SK-N-SH (cell line): ENCODE results near the gene ALG9. TPM values are rescaled to one million over a fixed set of nuclear protein-coding genes. Genes with fewer than 3 reads are reported as not detected.

Experiments used
- CTCF ChIA-PET: fragments of 300-600, 350-600 bp; formaldehyde crosslinking; extraction: SDS; loops from one replicate; lab custom pipeline; 2021; lab: Yijun Ruan, JAX
- POLR2A ChIA-PET: fragments of 350-600 bp; sonication (Branson Sonifier 250); formaldehyde crosslinking; extraction: SDS; loops from one replicate; lab custom pipeline; 2020; ENCODE audit warnings: antibody characterized with exemption, inconsistent platforms; lab: Yijun Ruan, JAX
- DNase-seq: peaks from one replicate; pipeline ENCODE4 v3.0.0; 2012
- H2AFZ ChIP-seq: fragments of 200-600 bp; sonication (generic); 2 replicates; pipeline ENCODE4 v1.8.1; 2016; ENCODE audit warnings: antibody characterized with exemption, mild to moderate bottlenecking, low read depth
- H3F3A ChIP-seq: fragments of 200-600 bp; sonication (generic); replicated peaks from 2 replicates; pipeline ENCODE3; 2016; ENCODE audit warnings: antibody characterized with exemption, mild to moderate bottlenecking; ENCODE audit not compliant: insufficient read depth
- H3K27ac ChIP-seq, 2 experiments: fragments of 200-500 bp in 1 of 2; fragments of 200-600 bp in 1 of 2; sonication (Bioruptor generic) in 1 of 2; sonication (generic), shearing (Covaris generic) in 1 of 2; 2 replicates each; pipeline versions ENCODE4 v1.5.1 to v1.6.1; 2014 to 2016; ENCODE audit warnings: low read depth in 2 of 2, inconsistent platforms in 1 of 2, low read length in 1 of 2, mild to moderate bottlenecking in 1 of 2, mixed read lengths in 1 of 2
- H3K27me3 ChIP-seq: fragments of 200-600 bp; sonication (generic), shearing (Covaris generic); 2 replicates; pipeline ENCODE4 v1.6.1; 2016; ENCODE audit warnings: mixed run types; ENCODE audit not compliant: insufficient read depth
- H3K36me3 ChIP-seq, 2 experiments: fragments of 200-500 bp in 1 of 2; fragments of 200-600 bp in 1 of 2; sonication (Bioruptor generic) in 1 of 2; sonication (generic) in 1 of 2; replicated peaks in 1 of 2; 2 replicates each; pipeline versions ENCODE3 to v1.5.1; 2014 to 2016; ENCODE audit warnings: low read length in 1 of 2, mild to moderate bottlenecking in 1 of 2; ENCODE audit not compliant: insufficient read depth in 2 of 2, control insufficient read depth in 1 of 2
- H3K4me1 ChIP-seq, 2 experiments: fragments of 200-500 bp in 1 of 2; fragments of 200-600 bp in 1 of 2; sonication (Bioruptor generic) in 1 of 2; sonication (generic), shearing (Covaris generic) in 1 of 2; 2 replicates each; pipeline versions ENCODE4 v1.5.1 to v1.6.1; 2014 to 2016; ENCODE audit warnings: low read depth in 1 of 2, low read length in 1 of 2, mixed run types in 1 of 2; ENCODE audit not compliant: insufficient read depth in 2 of 2, control insufficient read depth in 1 of 2
- H3K4me2 ChIP-seq: fragments of 200-600 bp; sonication (generic), shearing (Covaris generic); 2 replicates; pipeline ENCODE4 v1.6.1; 2017; ENCODE audit warnings: mixed run types
- H3K4me3 ChIP-seq, 2 experiments: fragments of 200-500 bp in 1 of 2; fragments of 200-600 bp in 1 of 2; sonication (Bioruptor generic) in 1 of 2; sonication (generic), shearing (Covaris generic) in 1 of 2; 2 replicates each; pipeline versions ENCODE4 v1.5.1 to v1.8.1; 2014 to 2016; ENCODE audit warnings: low read depth in 2 of 2, inconsistent platforms in 1 of 2, low read length in 1 of 2, mild to moderate bottlenecking in 1 of 2, mixed read lengths in 1 of 2, moderate library complexity in 1 of 2
- H3K79me2 ChIP-seq: fragments of 200-600 bp; sonication (generic); 2 replicates; pipeline ENCODE4 v1.8.1; 2017; ENCODE audit warnings: mild to moderate bottlenecking; ENCODE audit not compliant: insufficient read depth
- H3K9ac ChIP-seq: fragments of 200-600 bp; sonication (generic); 2 replicates; pipeline ENCODE4 v1.6.1; 2017; ENCODE audit warnings: mixed run types
- H3K9me2 ChIP-seq: fragments of 200-600 bp; sonication (generic); 2 replicates; pipeline ENCODE4 v1.6.1; 2017; ENCODE audit warnings: mixed run types
- H3K9me3 ChIP-seq: fragments of 200-600 bp; sonication (generic); 2 replicates; pipeline ENCODE4 v1.6.1; 2017; ENCODE audit warnings: mixed run types, mild to moderate bottlenecking, moderate library complexity
- H4K20me1 ChIP-seq: fragments of 200-600 bp; sonication (generic); 2 replicates; pipeline ENCODE4 v1.6.1; 2017; ENCODE audit warnings: mild to moderate bottlenecking, mixed run types; ENCODE audit not compliant: insufficient read depth
- CHD2 ChIP-seq: fragments of 150-350 bp; IDR thresholded peaks from 2 replicates; pipeline ENCODE4 v1.6.1; 2018; ENCODE audit warnings: low read length; ENCODE audit not compliant: partially characterized antibody
- ELF1 ChIP-seq: IDR thresholded peaks from 2 replicates; pipeline ENCODE4 v1.4.0; 2012
- FOXJ3 ChIP-seq: sonication (generic); formaldehyde crosslinking; IDR thresholded peaks from 2 replicates; pipeline ENCODE4 v1.5.1; 2020; ENCODE audit warnings: mild to moderate bottlenecking, missing genetic modification reagents
- FOXM1 ChIP-seq: IDR thresholded peaks from 2 replicates; pipeline ENCODE4 v1.4.0; 2012; ENCODE audit warnings: low read depth, mild to moderate bottlenecking
- MXI1 ChIP-seq: IDR thresholded peaks from 2 replicates; pipeline ENCODE4 v1.6.1; 2012; ENCODE audit warnings: mild to moderate bottlenecking, low read depth, low read length, improper control_type of control experiment
- NFIC ChIP-seq: IDR thresholded peaks from 2 replicates; pipeline ENCODE4 v1.4.0; 2012; ENCODE audit warnings: borderline replicate concordance
- NRF1 ChIP-seq: IDR thresholded peaks from 2 replicates; pipeline ENCODE4 v1.6.1; 2012; ENCODE audit warnings: low read depth, mild to moderate bottlenecking, low read length
- POLR2AphosphoS5 ChIP-seq: IDR thresholded peaks from 2 replicates; pipeline ENCODE4 v1.6.1; 2012; ENCODE audit warnings: low read depth, low read length
- SIN3A ChIP-seq: IDR thresholded peaks from 2 replicates; pipeline ENCODE4 v1.6.1; 2012; ENCODE audit warnings: low read depth, mild to moderate bottlenecking, low read length, moderate library complexity, borderline replicate concordance
- SMC3 ChIP-seq: IDR thresholded peaks from 2 replicates; pipeline ENCODE4 v1.6.1; 2012; ENCODE audit warnings: low read depth, low read length, improper control_type of control experiment
- TAF1 ChIP-seq: IDR thresholded peaks from 2 replicates; pipeline ENCODE4 v1.6.1; 2012; ENCODE audit warnings: low read depth, mild to moderate bottlenecking, low read length, moderate library complexity, borderline replicate concordance
- YY1 ChIP-seq: IDR thresholded peaks from 2 replicates; pipeline ENCODE4 v1.4.0; 2012; ENCODE audit warnings: low read depth, mild to moderate bottlenecking
- WGBS: methylation state at CpG from one replicate; pipeline ENCODE4 v1.1.6; 2017; ENCODE audit warnings: low lambda C conversion rate; 5-methylcytosine and 5-hydroxymethylcytosine counted together
- polyA plus RNA-seq, 3 experiments: library from polyadenylated mRNA; depleted of rRNA; stranded (reverse); fragments of >200 nt; gene quantifications; 2 replicates each; pipeline ENCODE4 v1.2.3, GENCODE V29; 2012
- TF ChIP-seq, protein P1 (sequence below): IDR thresholded peaks from 2 replicates; pipeline ENCODE4 v1.4.0; 2012; ENCODE audit warnings: low read depth, borderline replicate concordance
- TF ChIP-seq, protein P2 (sequence below): IDR thresholded peaks from 2 replicates; pipeline ENCODE4 v1.4.0; 2012; ENCODE audit warnings: low read depth
- TF ChIP-seq, protein P3 (sequence below): IDR thresholded peaks from 2 replicates; pipeline ENCODE4; 2012
- TF ChIP-seq, protein P4 (sequence below): IDR thresholded peaks from 2 replicates; pipeline ENCODE4 v1.4.0; 2012; ENCODE audit warnings: low read depth, borderline replicate concordance
- TF ChIP-seq, protein P5 (sequence below): fragments of 150-350 bp; IDR thresholded peaks from 2 replicates; pipeline ENCODE4 v1.6.1; 2016; ENCODE audit warnings: mild to moderate bottlenecking, low read depth, low read length

The ALG9 gene
- polyA plus RNA-seq, 1 of the 3 experiments (the other 2 are of a cell fraction), result 17.9 TPM

DNA sequence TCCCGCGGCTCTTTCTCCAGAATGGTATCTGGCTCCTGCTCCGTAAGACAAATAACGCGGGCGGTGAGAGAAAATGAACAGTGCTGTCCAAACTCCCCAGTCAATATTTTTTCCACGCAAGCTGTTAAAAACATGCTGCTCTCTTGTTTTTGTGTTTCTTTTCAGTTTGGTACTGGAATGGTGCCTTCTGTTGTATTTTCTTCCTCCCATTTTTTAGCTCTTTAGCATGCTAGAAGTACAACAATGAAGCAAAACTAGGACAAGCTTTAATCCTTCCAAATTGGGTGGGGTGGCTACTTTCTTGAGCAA, 104.6 kb downstream of the ALG9 start (continued):
- TF ChIP-seq FOXJ3 (CRISPR knock-in tag), result no peak
- TF ChIP-seq, protein P1, sequence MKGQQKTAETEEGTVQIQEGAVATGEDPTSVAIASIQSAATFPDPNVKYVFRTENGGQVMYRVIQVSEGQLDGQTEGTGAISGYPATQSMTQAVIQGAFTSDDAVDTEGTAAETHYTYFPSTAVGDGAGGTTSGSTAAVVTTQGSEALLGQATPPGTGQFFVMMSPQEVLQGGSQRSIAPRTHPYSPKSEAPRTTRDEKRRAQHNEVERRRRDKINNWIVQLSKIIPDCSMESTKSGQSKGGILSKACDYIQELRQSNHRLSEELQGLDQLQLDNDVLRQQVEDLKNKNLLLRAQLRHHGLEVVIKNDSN, result no peak
- TF ChIP-seq, all 33 proteins: peak for 0

DNA sequence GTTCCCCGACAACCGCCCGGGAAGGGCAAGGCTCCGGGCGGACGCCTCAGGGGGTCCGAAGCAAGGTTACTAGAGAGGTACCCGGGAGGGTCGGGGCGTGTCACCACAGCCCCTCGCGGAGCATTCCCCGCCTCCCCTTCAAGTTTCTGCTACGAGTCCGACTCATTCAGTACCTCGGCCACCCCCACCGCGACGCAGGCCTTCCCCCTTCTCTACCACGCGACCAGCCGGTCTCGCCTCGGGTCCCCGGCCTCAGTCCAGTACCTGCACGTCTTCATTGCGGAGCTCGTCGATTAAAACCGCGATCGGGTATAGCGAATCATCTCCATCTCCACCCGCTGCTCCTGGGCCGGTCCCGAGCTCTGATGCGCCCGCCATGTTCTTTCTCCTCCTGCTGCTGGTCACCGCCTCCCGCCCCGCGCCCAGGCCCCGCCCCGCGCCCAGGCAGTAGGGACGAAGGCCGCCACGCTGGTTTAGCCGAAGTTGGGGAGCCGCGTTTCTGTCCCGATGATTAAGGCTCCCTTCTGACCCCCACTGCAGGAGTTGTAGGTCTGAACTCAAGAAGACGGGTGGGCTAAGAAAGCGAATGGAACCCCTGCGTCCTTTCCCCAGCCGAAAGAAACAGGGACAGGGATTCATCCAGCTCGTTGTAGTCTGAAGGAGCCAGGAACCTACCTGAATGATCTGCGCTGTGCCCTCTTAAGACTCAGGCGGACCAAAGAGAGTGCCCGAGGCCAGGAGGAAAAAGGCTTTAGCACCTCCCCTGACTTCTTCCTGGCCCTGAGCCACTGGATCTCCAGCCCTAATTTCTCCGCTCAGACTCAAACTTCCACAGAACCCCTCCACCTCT, 105.2 kb downstream of the ALG9 start, which contains the start of gene PPP2R1B:
Gene PPP2R1B, minus strand, starts transcription at position 406 of the 850 bp plus-strand sequence. Its CDS starts 28 bp downstream, at position 378.
- peak within 1 kb of the TSS; percentile 97 for H2AFZ ChIP-seq
- POLR2A ChIA-PET, result interaction anchor here (0.6 to 1.3 kb wide), 3 partner anchors 31 to 1610 kb away, joined by 3 to 5 read pairs (median 4); no protein-coding TSS in a partner anchor
- H3K4me2 ChIP-seq, result peak within 1 kb of the TSS; percentile 89
- H3K4me3 ChIP-seq, result peak within 1 kb of the TSS; percentile 76 to 85
- H3K9me2 ChIP-seq, result no peaks in the 10 kb centered on the region
- peaks cover 48% of the 10 kb centered on the region for H3K79me2 ChIP-seq
- no peaks in the 10 kb centered on the region for H3K27me3 ChIP-seq
- H3K36me3 ChIP-seq, result peaks cover 20% of the 10 kb centered on the region in 2 experiments
- TF ChIP-seq FOXJ3 (CRISPR knock-in tag) (no peak), NFIC (peak; percentile 25; the same call in 1 of the 2 replicates), TAF1 (peak; percentile 87; the same call in 1 of the 2 replicates), POLR2AphosphoS5 (peak; percentile 87; the same call in 1 of the 2 replicates), CHD2 (no peak), FOXM1 (no peak), YY1 (peak; percentile 84), SIN3A (peak; percentile 24; the same call in 1 of the 2 replicates), MXI1 (peak; percentile 69), NRF1 (no peak), ELF1 (no peak), SMC3 (no peak)
- TF ChIP-seq, protein P1, result no peak
- TF ChIP-seq, protein P2, sequence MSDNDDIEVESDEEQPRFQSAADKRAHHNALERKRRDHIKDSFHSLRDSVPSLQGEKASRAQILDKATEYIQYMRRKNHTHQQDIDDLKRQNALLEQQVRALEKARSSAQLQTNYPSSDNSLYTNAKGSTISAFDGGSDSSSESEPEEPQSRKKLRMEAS, result peak; percentile 68
- TF ChIP-seq, protein P3, sequence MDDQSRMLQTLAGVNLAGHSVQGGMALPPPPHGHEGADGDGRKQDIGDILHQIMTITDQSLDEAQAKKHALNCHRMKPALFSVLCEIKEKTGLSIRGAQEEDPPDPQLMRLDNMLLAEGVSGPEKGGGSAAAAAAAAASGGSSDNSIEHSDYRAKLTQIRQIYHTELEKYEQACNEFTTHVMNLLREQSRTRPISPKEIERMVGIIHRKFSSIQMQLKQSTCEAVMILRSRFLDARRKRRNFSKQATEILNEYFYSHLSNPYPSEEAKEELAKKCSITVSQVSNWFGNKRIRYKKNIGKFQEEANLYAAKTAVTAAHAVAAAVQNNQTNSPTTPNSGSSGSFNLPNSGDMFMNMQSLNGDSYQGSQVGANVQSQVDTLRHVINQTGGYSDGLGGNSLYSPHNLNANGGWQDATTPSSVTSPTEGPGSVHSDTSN, result no peak
- TF ChIP-seq, protein P4, sequence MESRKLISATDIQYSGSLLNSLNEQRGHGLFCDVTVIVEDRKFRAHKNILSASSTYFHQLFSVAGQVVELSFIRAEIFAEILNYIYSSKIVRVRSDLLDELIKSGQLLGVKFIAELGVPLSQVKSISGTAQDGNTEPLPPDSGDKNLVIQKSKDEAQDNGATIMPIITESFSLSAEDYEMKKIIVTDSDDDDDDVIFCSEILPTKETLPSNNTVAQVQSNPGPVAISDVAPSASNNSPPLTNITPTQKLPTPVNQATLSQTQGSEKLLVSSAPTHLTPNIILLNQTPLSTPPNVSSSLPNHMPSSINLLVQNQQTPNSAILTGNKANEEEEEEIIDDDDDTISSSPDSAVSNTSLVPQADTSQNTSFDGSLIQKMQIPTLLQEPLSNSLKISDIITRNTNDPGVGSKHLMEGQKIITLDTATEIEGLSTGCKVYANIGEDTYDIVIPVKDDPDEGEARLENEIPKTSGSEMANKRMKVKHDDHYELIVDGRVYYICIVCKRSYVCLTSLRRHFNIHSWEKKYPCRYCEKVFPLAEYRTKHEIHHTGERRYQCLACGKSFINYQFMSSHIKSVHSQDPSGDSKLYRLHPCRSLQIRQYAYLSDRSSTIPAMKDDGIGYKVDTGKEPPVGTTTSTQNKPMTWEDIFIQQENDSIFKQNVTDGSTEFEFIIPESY, result no peak
- TF ChIP-seq, protein P5, sequence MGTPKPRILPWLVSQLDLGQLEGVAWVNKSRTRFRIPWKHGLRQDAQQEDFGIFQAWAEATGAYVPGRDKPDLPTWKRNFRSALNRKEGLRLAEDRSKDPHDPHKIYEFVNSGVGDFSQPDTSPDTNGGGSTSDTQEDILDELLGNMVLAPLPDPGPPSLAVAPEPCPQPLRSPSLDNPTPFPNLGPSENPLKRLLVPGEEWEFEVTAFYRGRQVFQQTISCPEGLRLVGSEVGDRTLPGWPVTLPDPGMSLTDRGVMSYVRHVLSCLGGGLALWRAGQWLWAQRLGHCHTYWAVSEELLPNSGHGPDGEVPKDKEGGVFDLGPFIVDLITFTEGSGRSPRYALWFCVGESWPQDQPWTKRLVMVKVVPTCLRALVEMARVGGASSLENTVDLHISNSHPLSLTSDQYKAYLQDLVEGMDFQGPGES, result no peak
- H3K4me1 ChIP-seq, result peaks cover 5% of the 10 kb centered on the region in 2 experiments; a peak in 2 of 4 replicates
- peak; percentile 98 for DNase-seq
- CTCF ChIA-PET, result interaction anchor here (0.7 to 5.3 kb wide), 9 partner anchors 10 to 180 kb away, joined by 3 to 61 read pairs (median 6); partner anchors contain the start of gene SIK2
- H4K20me1 ChIP-seq, result no peaks in the 10 kb centered on the region
- peak within 1 kb of the TSS; percentile 81 to 86 for H3K27ac ChIP-seq
- 3% methylated on average over 23 of the region's 61 CpGs for WGBS
- no peaks in the 10 kb centered on the region for H3K9me3 ChIP-seq
- H3K9ac ChIP-seq, result peak within 1 kb of the TSS; percentile 90
- H3F3A ChIP-seq, result peaks cover 8% of the 10 kb centered on the region
